GM19324 (cell line): Measurements from ENCODE around the gene VSIG8.

Source experiments
- ATAC-seq: cut with Tn5 transposase; IDR thresholded peaks from one replicate; pipeline ENCODE4 v1.9.1; 2021; ENCODE audit warnings: mild to moderate bottlenecking, moderate library complexity; ENCODE audit not compliant: unreplicated experiment, low FRiP score

VSIG8 gene

DNA sequence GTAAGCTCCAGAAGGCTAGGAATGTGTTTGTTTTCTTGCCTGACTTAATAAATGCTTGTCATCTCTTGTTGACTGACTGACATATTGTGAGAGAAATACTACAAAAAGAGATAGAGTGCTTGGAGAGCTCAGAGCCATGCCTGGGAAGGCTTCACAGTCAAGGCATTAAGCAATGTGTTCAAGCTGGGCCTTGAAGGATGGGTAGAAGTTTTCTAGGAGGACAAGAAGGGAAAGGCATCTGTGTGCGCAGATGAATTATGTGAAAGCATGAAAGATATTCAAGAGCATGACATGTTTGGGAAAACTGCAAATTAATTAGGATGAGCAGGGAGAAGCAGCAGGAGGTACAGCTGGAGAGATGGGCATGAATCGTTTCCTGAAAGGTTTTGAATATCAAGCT, 30.1 kb downstream of the VSIG8 start:
- no peak for ATAC-seq

- no peak for ATAC-seq
These were observed 30.9 kb downstream of the VSIG8 start for GRCh38 chr1:159831412-159832141.

GRCh38 chr1:159830722-159831121, 31.7 kb downstream of the VSIG8 start:
- no peak for ATAC-seq

DNA sequence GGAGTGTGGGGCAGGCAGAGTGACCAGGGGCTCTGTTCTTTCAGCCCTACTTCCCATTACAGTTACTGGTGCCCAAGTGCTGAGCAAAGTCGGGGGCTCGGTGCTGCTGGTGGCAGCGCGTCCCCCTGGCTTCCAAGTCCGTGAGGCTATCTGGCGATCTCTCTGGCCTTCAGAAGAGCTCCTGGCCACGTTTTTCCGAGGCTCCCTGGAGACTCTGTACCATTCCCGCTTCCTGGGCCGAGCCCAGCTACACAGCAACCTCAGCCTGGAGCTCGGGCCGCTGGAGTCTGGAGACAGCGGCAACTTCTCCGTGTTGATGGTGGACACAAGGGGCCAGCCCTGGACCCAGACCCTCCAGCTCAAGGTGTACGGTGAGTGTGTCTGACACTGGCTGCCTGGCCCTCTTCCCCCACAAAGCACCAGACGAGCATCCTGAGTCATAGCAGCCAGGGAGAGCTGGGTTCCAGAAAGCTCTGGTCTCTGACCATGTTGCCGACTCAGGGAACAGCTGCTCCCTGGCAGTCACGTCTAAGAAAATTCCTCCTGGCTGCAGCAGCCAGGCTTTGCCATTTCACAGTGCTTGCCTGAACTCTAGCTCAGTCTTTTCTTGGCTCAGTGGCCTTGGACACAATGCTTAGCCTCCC, 32.5 kb downstream of the VSIG8 start:
- ATAC-seq, result no peak

DNA sequence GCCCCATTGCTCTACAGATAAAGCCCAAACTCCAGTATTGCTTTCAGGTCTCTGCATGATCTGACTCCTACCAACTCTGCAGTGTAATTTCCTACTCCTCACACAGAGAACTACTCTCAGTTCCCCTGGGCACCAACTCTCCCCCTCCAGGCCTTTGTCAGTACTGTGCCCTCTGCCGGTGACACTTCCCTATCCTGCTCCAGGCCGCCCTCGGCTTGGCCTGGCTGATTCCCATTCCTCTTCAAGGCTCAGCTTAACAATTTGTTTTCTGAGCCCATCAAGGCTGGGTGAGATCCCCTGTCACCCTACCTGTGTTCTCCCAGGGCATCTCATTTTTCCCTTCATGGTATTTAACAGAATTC, 33.2 kb downstream of the VSIG8 start:
- no peak for ATAC-seq

DNA sequence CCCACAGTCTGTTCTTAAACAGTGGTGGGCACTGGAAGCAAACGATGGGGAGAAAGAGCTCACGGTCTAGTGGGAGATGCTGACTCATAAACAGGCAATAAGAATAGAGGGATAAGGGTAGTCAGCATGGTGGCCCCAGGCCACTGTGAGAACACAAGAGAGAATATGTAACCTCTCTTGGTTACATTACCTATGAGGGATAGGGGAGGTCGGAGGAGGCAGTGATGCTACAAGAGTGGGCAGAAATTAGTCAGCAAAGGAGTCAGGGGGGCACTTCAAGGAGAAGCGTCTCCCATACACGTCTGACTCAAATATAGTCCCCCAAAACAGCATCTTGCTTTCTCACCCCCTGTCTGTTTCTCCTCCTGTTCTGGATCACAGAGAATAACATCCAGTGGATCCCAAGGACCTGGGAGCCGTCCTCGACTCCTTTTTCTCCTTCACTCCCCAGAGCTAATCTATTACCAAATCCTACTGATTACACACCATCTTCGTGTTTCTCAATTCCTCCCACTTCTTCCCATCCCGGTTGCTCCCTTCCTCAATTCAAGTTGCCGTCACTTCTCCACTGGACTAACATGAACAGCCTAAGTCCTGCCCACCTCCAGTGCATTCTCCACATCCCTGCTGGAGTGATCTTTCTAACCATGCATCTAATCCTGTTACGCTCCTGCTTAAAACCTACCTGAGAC, 33.7 kb downstream of the VSIG8 start:
- no peak for ATAC-seq

GRCh38 chr1:159828176-159828575, 34.3 kb downstream of the VSIG8 start:
- no peak for ATAC-seq

- ATAC-seq, result no peak
These were observed 34.9 kb downstream of the VSIG8 start for GRCh38 chr1:159827549-159827948.

- ATAC-seq, result no peak
These were observed 35.4 kb downstream of the VSIG8 start for GRCh38 chr1:159827102-159827490.

GRCh38 chr1:159826441-159827101, 35.9 kb downstream of the VSIG8 start, which contains the start of gene SLAMF8:
TSS of gene SLAMF8 (plus strand) at chr1:159826873. CDS start at chr1:159826899, 26 bp downstream.
- no peak for ATAC-seq

- no peak for ATAC-seq
These were observed 36.9 kb downstream of the VSIG8 start for GRCh38 chr1:159825564-159825963.

- ATAC-seq, result no peak
These were observed 39.1 kb downstream of the VSIG8 start for GRCh38 chr1:159823406-159823805.

GRCh38 chr1:159821171-159821867, 41.1 kb downstream of the VSIG8 start:
- no peak for ATAC-seq

- ATAC-seq, result no peak
These were observed 45.0 kb downstream of the VSIG8 start for GRCh38 chr1:159817276-159818041.

DNA sequence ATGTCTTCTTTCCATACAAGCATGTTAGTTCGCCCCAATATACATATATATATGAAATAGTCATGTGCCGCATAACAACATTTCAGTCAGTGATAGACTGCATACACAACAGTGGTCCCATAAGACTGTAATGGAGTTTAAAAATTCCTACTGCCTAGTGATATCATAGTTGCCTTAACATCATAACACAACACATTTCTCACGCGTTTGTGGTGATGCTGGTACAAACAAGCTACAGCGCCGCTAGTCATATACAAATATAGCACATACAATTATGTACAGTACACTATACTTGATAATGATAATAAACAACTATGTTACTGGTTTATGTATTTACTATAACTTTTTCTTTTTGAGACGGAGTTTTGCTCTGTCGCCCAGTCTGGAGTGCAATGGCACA, 46.5 kb downstream of the VSIG8 start:
- ATAC-seq, result no peak

DNA sequence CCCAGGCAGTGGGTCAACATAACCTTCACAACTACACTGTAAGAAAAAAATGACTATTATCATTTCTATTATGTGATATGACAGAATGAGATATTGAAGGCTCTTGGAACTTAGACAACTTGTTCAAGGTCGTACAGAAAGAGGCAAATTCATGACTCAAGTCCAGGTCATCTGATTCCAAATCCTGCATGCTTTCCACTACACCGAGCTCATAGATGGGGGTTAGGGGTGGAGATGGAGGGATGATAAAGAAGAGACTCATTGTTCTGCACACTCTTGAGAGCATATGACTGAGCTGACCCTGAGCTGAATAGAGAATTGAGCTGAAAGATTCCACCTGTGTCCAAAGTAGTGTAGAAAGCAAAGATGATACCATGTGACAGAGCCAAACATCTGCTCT, 57.5 kb downstream of the VSIG8 start:
- ATAC-seq, result no peak
